DND-41 (cell line): ENCODE data around the gene WDR4.
"Not testable (repeated sequence)": the region's sequence is repeated elsewhere in the genome, so short reads cannot be mapped to it uniquely, and the experiment has no call there.

Experiments used
- ATAC-seq: fragments of 200-7000 bp; cut with Tn5 transposase; 3 replicates; pipeline ENCODE4 v1.9.1; 2021; ENCODE audit warnings: low read depth; ENCODE audit not compliant: insufficient read depth
- DNase-seq: peaks from one replicate; pipeline ENCODE4 v3.0.0-alpha.2; 2020
- H2AFZ ChIP-seq: 2 replicates; pipeline ENCODE4 v1.6.0; 2012; ENCODE audit warnings: low read depth, low read length
- H3K27ac ChIP-seq: 2 replicates; pipeline ENCODE4 v1.5.1; 2012; ENCODE audit warnings: low read length, inconsistent platforms
- H3K27me3 ChIP-seq: fragments of 200-600 bp; sonication (generic); 2 replicates; pipeline ENCODE4 v1.6.0; 2012; ENCODE audit warnings: low read length, mild to moderate bottlenecking, inconsistent platforms; ENCODE audit not compliant: insufficient read depth, poor library complexity
- H3K36me3 ChIP-seq: 2 replicates; pipeline ENCODE4 v1.5.1; 2012; ENCODE audit warnings: low read length, inconsistent platforms; ENCODE audit not compliant: insufficient read depth
- H3K4me1 ChIP-seq: 2 replicates; pipeline ENCODE4 v1.5.1; 2012; ENCODE audit warnings: mild to moderate bottlenecking, low read length; ENCODE audit not compliant: insufficient read depth
- H3K4me2 ChIP-seq: 2 replicates; pipeline ENCODE4 v1.6.0; 2012; ENCODE audit warnings: mild to moderate bottlenecking, moderate library complexity, low read length, inconsistent platforms; ENCODE audit not compliant: insufficient read depth
- H3K4me3 ChIP-seq, 2 experiments: fragments of 200-600 bp in 1 of 2; shearing (Covaris generic) in 1 of 2; 2 replicates each; pipeline ENCODE4 v1.5.1; 2012 to 2016; ENCODE audit warnings: inconsistent platforms in 2 of 2, low read length in 2 of 2, mild to moderate bottlenecking in 2 of 2, low read depth in 1 of 2, moderate library complexity in 1 of 2
- H3K79me2 ChIP-seq: 2 replicates; pipeline ENCODE4 v1.6.0; 2012; ENCODE audit warnings: low read length, inconsistent platforms; ENCODE audit not compliant: insufficient read depth
- H3K9ac ChIP-seq: 2 replicates; pipeline ENCODE4 v1.6.0; 2012; ENCODE audit warnings: low read depth, mild to moderate bottlenecking, inconsistent platforms, low read length, moderate library complexity
- H3K9me3 ChIP-seq: 2 replicates; pipeline ENCODE4 v1.5.1; 2012; ENCODE audit warnings: low read length, moderate library complexity, mild to moderate bottlenecking, inconsistent platforms; ENCODE audit not compliant: insufficient read depth, severe bottlenecking
- H4K20me1 ChIP-seq: 2 replicates; pipeline ENCODE4 v1.6.0; 2012; ENCODE audit warnings: low read length; ENCODE audit not compliant: insufficient read depth
- EZH2 ChIP-seq: IDR thresholded peaks from 3 replicates; pipeline ENCODE4 v1.6.1; 2012; ENCODE audit warnings: borderline replicate concordance, low read depth, mild to moderate bottlenecking, moderate library complexity, low read length, inconsistent platforms; ENCODE audit not compliant: severe bottlenecking
- TF ChIP-seq, protein P1 (sequence below): IDR thresholded peaks from 2 replicates; pipeline ENCODE4 v1.5.1; 2012; ENCODE audit warnings: borderline replicate concordance, low read length, moderate library complexity, mild to moderate bottlenecking; ENCODE audit not compliant: poor library complexity, severe bottlenecking; ENCODE audit errors: extremely low read depth

The WDR4 gene

GRCh38 chr21:42809577-42810475 lies 69.5 kb downstream of the WDR4 start:
- H3K4me3 ChIP-seq = no peak overlapping the region
- no peaks in the 10 kb centered on the region for H3K36me3 ChIP-seq
- DNase-seq = no peak
- H3K9me3 ChIP-seq = peaks cover 7% of the 10 kb centered on the region
- no peaks in the 10 kb centered on the region for H3K4me1 ChIP-seq
- ATAC-seq = no peak
- no peak for TF ChIP-seq EZH2
- TF ChIP-seq, protein P1, sequence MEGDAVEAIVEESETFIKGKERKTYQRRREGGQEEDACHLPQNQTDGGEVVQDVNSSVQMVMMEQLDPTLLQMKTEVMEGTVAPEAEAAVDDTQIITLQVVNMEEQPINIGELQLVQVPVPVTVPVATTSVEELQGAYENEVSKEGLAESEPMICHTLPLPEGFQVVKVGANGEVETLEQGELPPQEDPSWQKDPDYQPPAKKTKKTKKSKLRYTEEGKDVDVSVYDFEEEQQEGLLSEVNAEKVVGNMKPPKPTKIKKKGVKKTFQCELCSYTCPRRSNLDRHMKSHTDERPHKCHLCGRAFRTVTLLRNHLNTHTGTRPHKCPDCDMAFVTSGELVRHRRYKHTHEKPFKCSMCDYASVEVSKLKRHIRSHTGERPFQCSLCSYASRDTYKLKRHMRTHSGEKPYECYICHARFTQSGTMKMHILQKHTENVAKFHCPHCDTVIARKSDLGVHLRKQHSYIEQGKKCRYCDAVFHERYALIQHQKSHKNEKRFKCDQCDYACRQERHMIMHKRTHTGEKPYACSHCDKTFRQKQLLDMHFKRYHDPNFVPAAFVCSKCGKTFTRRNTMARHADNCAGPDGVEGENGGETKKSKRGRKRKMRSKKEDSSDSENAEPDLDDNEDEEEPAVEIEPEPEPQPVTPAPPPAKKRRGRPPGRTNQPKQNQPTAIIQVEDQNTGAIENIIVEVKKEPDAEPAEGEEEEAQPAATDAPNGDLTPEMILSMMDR = no peak
- no peaks in the 10 kb centered on the region for H3K79me2 ChIP-seq
- H3K27me3 ChIP-seq = peaks cover 3% of the 10 kb centered on the region
- H4K20me1 ChIP-seq = no peaks in the 10 kb centered on the region
- no peak overlapping the region for H3K9ac ChIP-seq
- H2AFZ ChIP-seq = no peak overlapping the region
- H3K27ac ChIP-seq = no peak overlapping the region
- H3K4me2 ChIP-seq = no peak overlapping the region

DNA sequence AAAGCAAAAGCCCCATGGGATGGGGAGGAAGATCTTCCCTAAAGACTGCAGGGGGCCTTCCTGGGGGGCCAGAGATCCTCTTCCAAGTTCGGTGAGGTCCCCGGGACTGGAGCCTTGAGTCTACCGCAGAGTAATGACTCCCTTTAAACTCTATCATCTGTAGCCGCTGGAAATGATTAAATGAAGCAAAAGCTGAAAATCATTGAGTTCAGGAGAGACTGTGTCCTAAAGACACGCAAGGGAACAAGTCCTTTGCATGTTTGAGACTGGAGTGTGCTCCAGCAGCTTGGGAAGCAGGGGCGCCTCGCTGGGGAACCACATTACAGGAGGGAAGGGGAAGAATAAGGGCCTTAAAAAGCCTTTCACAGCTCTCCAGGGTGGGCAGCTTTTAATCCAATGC lies 70.2 kb downstream of the WDR4 start:
- H3K79me2 ChIP-seq = no peaks in the 10 kb centered on the region
- H3K9me3 ChIP-seq = peaks cover 2% of the 10 kb centered on the region
- H3K4me2 ChIP-seq = no peak overlapping the region
- ATAC-seq (no peak), DNase-seq (no peak)
- no peak overlapping the region for H3K4me3 ChIP-seq
- no peak overlapping the region for H2AFZ ChIP-seq
- no peaks in the 10 kb centered on the region for H3K4me1 ChIP-seq
- H4K20me1 ChIP-seq = no peaks in the 10 kb centered on the region
- no peak overlapping the region for H3K9ac ChIP-seq
- H3K36me3 ChIP-seq = no peaks in the 10 kb centered on the region
- TF ChIP-seq, protein P1 = no peak
- no peak for TF ChIP-seq EZH2
- peaks cover 3% of the 10 kb centered on the region for H3K27me3 ChIP-seq
- H3K27ac ChIP-seq = no peak overlapping the region

DNA sequence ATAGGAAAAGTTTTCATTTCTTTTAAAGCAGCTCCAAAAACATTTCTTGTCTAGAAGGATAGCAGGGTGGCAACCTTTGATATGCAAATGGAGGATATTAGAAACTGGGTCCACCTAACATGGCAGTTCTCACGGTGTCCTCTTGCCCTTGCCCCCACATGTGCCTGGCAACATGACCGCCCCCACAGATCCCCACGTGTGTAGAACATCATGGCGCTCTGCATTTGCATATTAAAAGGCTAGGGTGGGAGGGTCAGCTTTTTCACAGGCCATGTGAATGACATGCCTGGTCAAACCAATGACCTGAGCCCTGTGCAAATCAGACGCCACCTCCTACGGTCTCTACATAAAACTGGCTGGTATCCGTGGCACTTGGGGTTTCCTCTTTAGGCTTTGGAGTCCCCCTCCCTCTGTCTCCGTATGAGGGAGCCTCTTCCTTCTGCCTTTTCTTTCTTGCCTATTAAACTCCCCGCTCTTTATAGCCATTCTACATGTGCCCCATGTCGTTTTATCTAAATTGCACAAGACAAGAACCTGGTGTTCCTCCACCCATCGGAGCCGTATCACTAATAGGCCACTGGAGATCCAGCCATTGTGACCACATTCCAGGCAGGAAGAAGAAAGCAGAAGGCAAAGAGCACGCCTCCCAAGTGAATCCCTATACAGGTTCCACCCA lies 71.3 kb downstream of the WDR4 start:
- H2AFZ ChIP-seq = no peak overlapping the region
- no peaks in the 10 kb centered on the region for H3K4me1 ChIP-seq
- DNase-seq (no peak), ATAC-seq (no peak)
- H3K27ac ChIP-seq = no peak overlapping the region
- H4K20me1 ChIP-seq = no peaks in the 10 kb centered on the region
- H3K27me3 ChIP-seq = peaks cover 3% of the 10 kb centered on the region
- no peaks in the 10 kb centered on the region for H3K79me2 ChIP-seq
- H3K9ac ChIP-seq = no peak overlapping the region
- no peak overlapping the region for H3K4me3 ChIP-seq
- H3K36me3 ChIP-seq = no peaks in the 10 kb centered on the region
- no peak for TF ChIP-seq EZH2
- TF ChIP-seq, protein P1 = no peak
- no peak overlapping the region for H3K4me2 ChIP-seq
- H3K9me3 ChIP-seq = no peaks in the 10 kb centered on the region

DNA sequence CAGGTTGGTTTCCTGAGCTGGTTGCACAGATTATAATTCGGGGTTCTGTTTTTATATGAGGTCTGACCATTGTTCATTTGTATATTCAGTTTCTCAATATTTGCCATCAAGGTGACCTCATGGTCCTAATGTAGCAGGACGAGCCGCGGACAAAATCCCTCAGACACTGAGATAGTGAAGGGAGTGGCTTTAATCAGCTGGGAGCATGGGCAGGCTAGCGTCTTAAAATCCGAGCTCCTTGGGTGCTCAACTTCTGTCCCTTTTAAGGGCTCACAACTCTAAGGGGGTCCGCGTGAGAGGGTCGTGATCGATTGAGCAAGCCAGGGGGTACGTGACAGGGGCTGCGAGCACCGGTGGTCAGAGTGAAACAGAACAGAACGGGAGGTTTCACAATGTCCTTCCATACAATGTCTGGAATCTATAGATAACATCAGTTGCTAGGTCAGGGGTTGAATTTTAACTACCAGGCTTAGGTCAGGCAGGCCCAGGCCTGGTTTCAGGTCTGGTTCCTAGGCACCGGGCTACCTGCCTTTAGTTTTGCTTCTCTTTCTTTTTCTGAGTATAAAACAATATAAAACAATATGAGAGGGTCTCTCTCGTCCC lies 71.9 kb downstream of the WDR4 start:
- not testable (repeated sequence) for H3K79me2 ChIP-seq, H3K27ac ChIP-seq, ATAC-seq, H3K9ac ChIP-seq, H3K27me3 ChIP-seq, H3K4me3 ChIP-seq, H3K4me1 ChIP-seq, H3K9me3 ChIP-seq, H3K4me2 ChIP-seq, DNase-seq, H4K20me1 ChIP-seq, H2AFZ ChIP-seq, H3K36me3 ChIP-seq
